Ectodermal cell (in vitro differentiated cells): ENCODE results near the gene RTP3.

Experiments used
- H3K27ac ChIP-seq: 2 replicates; pipeline ENCODE4 v1.7.0; 2013; ENCODE audit warnings: mild to moderate bottlenecking, low read depth, low read length; ENCODE audit not compliant: insufficient read depth, poor library complexity, severe bottlenecking
- H3K27me3 ChIP-seq: 2 replicates; pipeline ENCODE4 v1.7.0; 2013; ENCODE audit warnings: mild to moderate bottlenecking, low read length; ENCODE audit not compliant: insufficient read depth, control insufficient read depth, poor library complexity, severe bottlenecking
- H3K36me3 ChIP-seq: one replicate; pipeline ENCODE4 v1.7.0; 2013; ENCODE audit warnings: low read length; ENCODE audit not compliant: control insufficient read depth, insufficient read depth
- H3K4me1 ChIP-seq: one replicate; pipeline ENCODE4 v1.7.0; 2013; ENCODE audit warnings: low read length; ENCODE audit not compliant: control insufficient read depth, insufficient read depth
- H3K4me3 ChIP-seq: 2 replicates; pipeline ENCODE4 v1.7.0; 2013; ENCODE audit warnings: low read depth, low read length, control low read depth; ENCODE audit not compliant: insufficient read depth
- H3K9me3 ChIP-seq: 2 replicates; pipeline ENCODE4 v1.7.0; 2013; ENCODE audit warnings: mild to moderate bottlenecking, low read length, moderate library complexity; ENCODE audit not compliant: control insufficient read depth
- WGBS, 2 experiments: methylation state at CpG; one replicate each; pipeline ENCODE4 v1.1.7; 2013; ENCODE audit warnings: missing lambda C conversion rate in 2 of 2; 5-methylcytosine and 5-hydroxymethylcytosine counted together

The RTP3 gene

GRCh38 chr3:46468753-46469600 is 28.8 kb upstream of the RTP3 start:
- Histone ChIP-seq H3K27ac (no peak overlapping the region), H3K27me3 (no peaks in the 10 kb centered on the region), H3K4me1 (no peaks in the 10 kb centered on the region), H3K9me3 (no peaks in the 10 kb centered on the region), H3K4me3 (no peak overlapping the region), H3K36me3 (no peaks in the 10 kb centered on the region)
- WGBS, 2 experiments: 92% methylated on average over 6 of the region's 6 CpGs

GRCh38 chr3:46469680-46470357 is 28.0 kb upstream of the RTP3 start:
- H3K4me1 ChIP-seq: no peaks in the 10 kb centered on the region
- H3K36me3 ChIP-seq: no peaks in the 10 kb centered on the region
- no peak overlapping the region for H3K4me3 ChIP-seq
- no peaks in the 10 kb centered on the region for H3K9me3 ChIP-seq
- 86 to 87% methylated on average over 3 of the region's 3 CpGs for WGBS, 2 experiments
- H3K27ac ChIP-seq: no peak overlapping the region
- H3K27me3 ChIP-seq: no peaks in the 10 kb centered on the region

GRCh38 chr3:46470831-46471230 is 26.9 kb upstream of the RTP3 start:
- Histone ChIP-seq H3K36me3 (no peaks in the 10 kb centered on the region), H3K9me3 (no peaks in the 10 kb centered on the region), H3K4me3 (no peak overlapping the region), H3K27me3 (no peaks in the 10 kb centered on the region), H3K4me1 (no peaks in the 10 kb centered on the region), H3K27ac (no peak overlapping the region)
- WGBS, 2 experiments: 93 to 95% methylated on average over 4 of the region's 4 CpGs

GRCh38 chr3:46471371-46471914 is 26.3 kb upstream of the RTP3 start:
- no peaks in the 10 kb centered on the region for H3K27me3 ChIP-seq
- no peaks in the 10 kb centered on the region for H3K4me1 ChIP-seq
- 93 to 97% methylated on average over 5 of the region's 5 CpGs for WGBS, 2 experiments
- H3K4me3 ChIP-seq: no peak overlapping the region
- H3K9me3 ChIP-seq: no peaks in the 10 kb centered on the region
- no peak overlapping the region for H3K27ac ChIP-seq
- H3K36me3 ChIP-seq: no peaks in the 10 kb centered on the region

GRCh38 chr3:46472736-46473135 is 25.0 kb upstream of the RTP3 start:
- Histone ChIP-seq H3K27me3 (no peaks in the 10 kb centered on the region), H3K4me3 (no peak overlapping the region), H3K4me1 (no peaks in the 10 kb centered on the region), H3K27ac (no peak overlapping the region), H3K9me3 (no peaks in the 10 kb centered on the region), H3K36me3 (no peaks in the 10 kb centered on the region)
- 81 to 93% methylated on average over 2 of the region's 2 CpGs for WGBS, 2 experiments

- Histone ChIP-seq H3K9me3 (no peaks in the 10 kb centered on the region), H3K36me3 (no peaks in the 10 kb centered on the region), H3K4me3 (no peak overlapping the region), H3K27me3 (no peaks in the 10 kb centered on the region), H3K27ac (no peak overlapping the region), H3K4me1 (no peaks in the 10 kb centered on the region)
- WGBS, 2 experiments: 81 to 90% methylated on average over 2 to 4 of the region's 4 CpGs
Measured at GRCh38 chr3:46477145-46477544, 20.6 kb upstream of the RTP3 start.

- H3K27ac ChIP-seq: no peak overlapping the region
- 89 to 90% methylated on average over 6 of the region's 6 CpGs for WGBS, 2 experiments
Measured at GRCh38 chr3:46477756-46478155, 20.0 kb upstream of the RTP3 start.

GRCh38 chr3:46478341-46478740 is 19.4 kb upstream of the RTP3 start:
- WGBS, 2 experiments: 95 to 96% methylated on average over 5 of the region's 5 CpGs
- Histone ChIP-seq H3K36me3 (no peaks in the 10 kb centered on the region), H3K27ac (no peak overlapping the region), H3K4me1 (no peaks in the 10 kb centered on the region), H3K27me3 (no peaks in the 10 kb centered on the region), H3K4me3 (no peak overlapping the region), H3K9me3 (no peaks in the 10 kb centered on the region)

More at GRCh38 chr3:46477756-46478155, 20.0 kb upstream of the RTP3 start:
- Histone ChIP-seq H3K36me3 (no peaks in the 10 kb centered on the region), H3K27me3 (no peaks in the 10 kb centered on the region), H3K9me3 (no peaks in the 10 kb centered on the region), H3K4me1 (no peaks in the 10 kb centered on the region), H3K4me3 (no peak overlapping the region)

GRCh38 chr3:46479021-46479420 is 18.8 kb upstream of the RTP3 start:
- Histone ChIP-seq H3K27ac (no peak overlapping the region), H3K9me3 (no peaks in the 10 kb centered on the region), H3K4me1 (no peaks in the 10 kb centered on the region), H3K4me3 (no peak overlapping the region), H3K36me3 (no peaks in the 10 kb centered on the region), H3K27me3 (no peaks in the 10 kb centered on the region)
- 92 to 94% methylated on average over 5 of the region's 5 CpGs for WGBS, 2 experiments

GRCh38 chr3:46479696-46480095 is 18.1 kb upstream of the RTP3 start:
- Histone ChIP-seq H3K4me1 (no peaks in the 10 kb centered on the region), H3K4me3 (no peak overlapping the region), H3K27me3 (no peaks in the 10 kb centered on the region), H3K9me3 (no peaks in the 10 kb centered on the region), H3K27ac (no peak overlapping the region), H3K36me3 (no peaks in the 10 kb centered on the region)
- 87 to 96% methylated on average over 5 of the region's 5 CpGs for WGBS, 2 experiments
